Thyroid gland (tissue), 4 donors: ENCODE results near the gene OSBPL1A.

Experiments
- CTCF ChIP-seq, 6 experiments: fragments of 200-600 bp in 3 of 6; fragments of 450-650 bp in 3 of 6; sonication (generic) in 3 of 6; IDR thresholded peaks; one replicate each; pipeline ENCODE4 v1.5.1; 2016 to 2019; ENCODE audit warnings: antibody characterized with exemption in 6 of 6, mild to moderate bottlenecking in 2 of 6, inconsistent platforms in 1 of 6, moderate library complexity in 1 of 6
- POLR2A ChIP-seq, 2 donors: fragments of 450-650 bp; IDR thresholded peaks; one replicate each; pipeline ENCODE4 v1.6.1; 2017; ENCODE audit warnings: antibody characterized with exemption in 2 of 2, mild to moderate bottlenecking in 2 of 2, moderate library complexity in 1 of 2

GRCh38 chr18:24230766-24231165 lies 166.9 kb downstream of the OSBPL1A start:
- no peak for TF ChIP-seq CTCF (IDR thresholded peaks at IDR 0.05)
- no peak for TF ChIP-seq POLR2A (IDR thresholded peaks at IDR 0.05)
